Measurements from ENCODE around the gene MBD3L3. TPM values are rescaled to one million over a fixed set of nuclear protein-coding genes. Genes with fewer than 3 reads are reported as not detected.

MBD3L3 gene
- total and polyA plus RNA-seq, 2 donors (not counting 3 experiments of a cell fraction or from before 2014, with no cell fraction given), result not detected

DNA sequence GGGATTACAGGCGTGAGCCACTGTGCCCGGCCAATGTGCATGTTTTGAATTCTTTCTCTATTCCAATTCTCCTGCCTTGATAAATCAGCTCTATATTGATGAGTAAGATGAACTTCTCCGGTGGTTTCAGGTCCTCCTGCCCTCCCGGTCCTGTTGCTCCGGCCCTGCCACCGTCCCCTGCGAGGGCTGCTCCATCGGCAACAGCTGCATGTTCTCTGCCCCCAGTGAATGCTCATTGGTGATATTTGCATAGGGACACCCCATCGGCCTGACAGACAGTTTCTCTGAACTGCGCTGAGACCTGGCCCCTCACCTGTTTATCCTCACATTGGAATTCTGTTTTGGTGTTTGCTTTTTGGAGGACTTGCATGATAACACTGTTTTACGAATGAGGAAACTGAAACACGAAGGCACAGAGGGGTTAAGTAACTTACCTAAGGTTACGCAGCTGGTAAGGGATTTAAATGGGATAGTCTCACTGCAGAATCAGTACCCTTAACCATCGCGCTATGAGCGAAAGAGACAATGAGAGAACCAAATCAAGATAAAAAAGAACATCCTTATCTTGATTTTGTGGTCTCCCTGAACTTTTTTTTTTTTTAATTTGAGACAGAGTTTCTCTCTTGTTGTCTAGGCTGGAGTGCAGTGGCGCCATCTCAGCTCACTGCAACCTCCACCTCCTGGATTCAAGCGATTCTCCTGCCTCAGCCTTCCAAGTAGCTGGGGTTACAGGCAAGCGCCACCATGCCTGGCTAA, 43.2 kb upstream of the MBD3L3 start:
- no peak overlapping the region for H3K9ac ChIP-seq (replicated peaks; ENCODE audit: extremely low read depth, insufficient read depth, low read length)
- no peak for TF ChIP-seq POLR2AphosphoS5 (IDR thresholded peaks at IDR 0.05; ENCODE audit: insufficient read depth, low read depth, low read length)
- TF ChIP-seq, protein P1, sequence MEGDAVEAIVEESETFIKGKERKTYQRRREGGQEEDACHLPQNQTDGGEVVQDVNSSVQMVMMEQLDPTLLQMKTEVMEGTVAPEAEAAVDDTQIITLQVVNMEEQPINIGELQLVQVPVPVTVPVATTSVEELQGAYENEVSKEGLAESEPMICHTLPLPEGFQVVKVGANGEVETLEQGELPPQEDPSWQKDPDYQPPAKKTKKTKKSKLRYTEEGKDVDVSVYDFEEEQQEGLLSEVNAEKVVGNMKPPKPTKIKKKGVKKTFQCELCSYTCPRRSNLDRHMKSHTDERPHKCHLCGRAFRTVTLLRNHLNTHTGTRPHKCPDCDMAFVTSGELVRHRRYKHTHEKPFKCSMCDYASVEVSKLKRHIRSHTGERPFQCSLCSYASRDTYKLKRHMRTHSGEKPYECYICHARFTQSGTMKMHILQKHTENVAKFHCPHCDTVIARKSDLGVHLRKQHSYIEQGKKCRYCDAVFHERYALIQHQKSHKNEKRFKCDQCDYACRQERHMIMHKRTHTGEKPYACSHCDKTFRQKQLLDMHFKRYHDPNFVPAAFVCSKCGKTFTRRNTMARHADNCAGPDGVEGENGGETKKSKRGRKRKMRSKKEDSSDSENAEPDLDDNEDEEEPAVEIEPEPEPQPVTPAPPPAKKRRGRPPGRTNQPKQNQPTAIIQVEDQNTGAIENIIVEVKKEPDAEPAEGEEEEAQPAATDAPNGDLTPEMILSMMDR (IDR thresholded peaks at IDR 0.05; ENCODE audit: extremely low read depth in 1 of 2, insufficient read depth in 1 of 2, low read depth in 1 of 2, low read length in 2 of 2), result no peak
- TF ChIP-seq JUN (IDR thresholded peaks at IDR 0.05; ENCODE audit: borderline replicate concordance, insufficient read depth, insufficient read length, low read depth), result no peak
- TF ChIP-seq EZH2 (IDR thresholded peaks at IDR 0.05; ENCODE audit: borderline replicate concordance, low read depth, low read length, severe bottlenecking), result no peak
- TF ChIP-seq FOS (IDR thresholded peaks at IDR 0.05; ENCODE audit: borderline replicate concordance, insufficient read depth, low read length), result no peak
- TF ChIP-seq, protein P2, sequence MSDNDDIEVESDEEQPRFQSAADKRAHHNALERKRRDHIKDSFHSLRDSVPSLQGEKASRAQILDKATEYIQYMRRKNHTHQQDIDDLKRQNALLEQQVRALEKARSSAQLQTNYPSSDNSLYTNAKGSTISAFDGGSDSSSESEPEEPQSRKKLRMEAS (IDR thresholded peaks at IDR 0.05; ENCODE audit: insufficient read depth, insufficient read length), result no peak
- TF ChIP-seq POLR2A (IDR thresholded peaks at IDR 0.05; ENCODE audit: low read depth, low read length), result no peak
- TF ChIP-seq GATA2 (IDR thresholded peaks at IDR 0.05; ENCODE audit: insufficient read depth, insufficient read length, low read depth, low read length), result no peak
- TF ChIP-seq MYC (IDR thresholded peaks at IDR 0.05; ENCODE audit: low read depth, low read length), result no peak
- H3K27ac ChIP-seq (ENCODE audit: insufficient read depth, low read depth, low read length), result no peak overlapping the region
- no peaks in the 10 kb centered on the region for H3K79me2 ChIP-seq (ENCODE audit: control insufficient read depth, insufficient read depth, low read length)
- ChIA-PET POLR2A (no interaction called here), CTCF (interaction anchor here (0.6 to 4.0 kb wide), 36 partner anchors 10 to 842 kb away, joined by 3 to 81 read pairs (median 4); partner anchors contain the start of genes MCOLN1, TIMM44, TRAPPC5 and ZNF557)
- DNase-seq (ENCODE audit: low read depth, low spot score) (no peak), FAIRE-seq (no peak)
- no peak overlapping the region for H3K4me2 ChIP-seq (ENCODE audit: insufficient read depth, low read length)
- H4K20me1 ChIP-seq (replicated peaks; ENCODE audit: control insufficient read depth, extremely low read depth, insufficient read depth, low read length), result no peaks in the 10 kb centered on the region
- no peaks in the 10 kb centered on the region for H3K36me3 ChIP-seq (ENCODE audit: control insufficient read depth in 2 of 2, extremely low read depth in 1 of 2, insufficient read depth in 2 of 2, low read length in 2 of 2)
- dilution Hi-C loops (cut with MboI; ENCODE audit: extremely low pct_ligation_motif_present, low sequenced_read_pairs) (no loop called here), intact Hi-C loops (cut with micrococcal nuclease) (loop anchor here (1.0 to 10.0 kb wide), 5 partner anchors 48 to 463 kb away; partner anchors contain the start of gene INSR)
- H3K4me1 ChIP-seq (ENCODE audit: control insufficient read depth, extremely low read depth, insufficient read depth, low read length), result peaks cover 3% of the 10 kb centered on the region
- no peak overlapping the region for H2AFZ ChIP-seq (ENCODE audit: low read depth, low read length)
- no TSS peak for BruUV-seq (replicated peaks)
- H3K9me3 ChIP-seq (replicated peaks; ENCODE audit: control insufficient read depth, insufficient read depth, low read length), result no peaks in the 10 kb centered on the region
- no peak overlapping the region for H3K4me3 ChIP-seq (replicated peaks in 1 of 3; ENCODE audit: insufficient read depth in 1 of 3, low read depth in 1 of 3, low read length in 3 of 3)
- H3K27me3 ChIP-seq (ENCODE audit: control insufficient read depth in 2 of 2, insufficient read depth in 2 of 2, low read length in 2 of 2), result no peaks in the 10 kb centered on the region
- no peaks in the 10 kb centered on the region for H3K9me1 ChIP-seq (replicated peaks; ENCODE audit: control insufficient read depth, extremely low read depth, insufficient read depth, low read length)

Data from endothelial cell of umbilical vein (primary cell).